Endothelial cell of umbilical vein (primary cell): ENCODE results near the gene UBE2D2. TPM values are rescaled to one million over a fixed set of nuclear protein-coding genes. Genes with fewer than 3 reads are reported as not detected.

Source experiments
- BruUV-seq: library from RNA; stranded (reverse); fragments of 400-500 nt; replicated peaks from 2 replicates; lab custom pipeline; 2021; lab: Mats Ljungman, UMichigan
- CTCF ChIA-PET: fragments of 300-600, 350-600 bp; sonication (Branson Sonifier 250); formaldehyde crosslinking; loops from one replicate; lab custom pipeline; 2021; ENCODE audit warnings: antibody characterized with exemption, inconsistent platforms; lab: Charles Lee
- POLR2A ChIA-PET: fragments of 300-600, 350-600 bp; sonication (Branson Sonifier 250); formaldehyde crosslinking; loops from one replicate; lab custom pipeline; 2021; ENCODE audit warnings: antibody characterized with exemption, inconsistent platforms; lab: Charles Lee
- DNase-seq: peaks from one replicate; pipeline ENCODE4 v3.0.0-alpha.2; 2011; ENCODE audit warnings: low read depth, low spot score
- FAIRE-seq: peaks from 2 replicates; lab custom pipeline; 2011; peaks lifted over from hg19 to GRCh38; lab: Jason Lieb, UNC
- H2AFZ ChIP-seq: 2 replicates; pipeline ENCODE4 v1.6.0; 2012; ENCODE audit warnings: low read depth, low read length, control low read depth, inconsistent platforms
- H3K27ac ChIP-seq: 2 replicates; pipeline ENCODE4 v1.5.1; 2011; ENCODE audit warnings: low read depth, mild to moderate bottlenecking, control low read depth, low read length, moderate library complexity; ENCODE audit not compliant: insufficient read depth
- H3K27me3 ChIP-seq, 2 experiments: 2 replicates each; pipeline versions ENCODE4 v1.6.0 to v1.6.1; 2011; ENCODE audit warnings: low read length in 2 of 2, mixed read lengths in 1 of 2; ENCODE audit not compliant: control insufficient read depth in 2 of 2, insufficient read depth in 2 of 2
- H3K36me3 ChIP-seq, 2 experiments: 2 replicates in 1 of 2; 3 replicates in 1 of 2; pipeline ENCODE4 v1.5.1; 2011; ENCODE audit warnings: low read length in 2 of 2, mild to moderate bottlenecking in 1 of 2, moderate library complexity in 1 of 2; ENCODE audit not compliant: control insufficient read depth in 2 of 2, insufficient read depth in 2 of 2; ENCODE audit errors: extremely low read depth in 1 of 2
- H3K4me1 ChIP-seq: 3 replicates; pipeline ENCODE4 v1.5.1; 2011; ENCODE audit warnings: mild to moderate bottlenecking, low read length; ENCODE audit not compliant: control insufficient read depth, insufficient read depth; ENCODE audit errors: extremely low read depth
- H3K4me2 ChIP-seq: 2 replicates; pipeline ENCODE4 v1.6.1; 2011; ENCODE audit warnings: low read length, control low read depth, mixed read lengths; ENCODE audit not compliant: insufficient read depth
- H3K4me3 ChIP-seq, 3 experiments: fragments of 200-600 bp in 1 of 3; sonication (generic), shearing (Covaris generic) in 1 of 3; replicated peaks in 1 of 3; 2 replicates each; pipeline ENCODE4 v1.5.1; 2011 to 2016; ENCODE audit warnings: control low read depth in 3 of 3, low read length in 3 of 3, mild to moderate bottlenecking in 2 of 3, inconsistent platforms in 1 of 3, low read depth in 1 of 3, moderate library complexity in 1 of 3; ENCODE audit not compliant: insufficient read depth in 1 of 3
- H3K79me2 ChIP-seq: 2 replicates; pipeline ENCODE4 v1.6.0; 2012; ENCODE audit warnings: low read length, inconsistent platforms; ENCODE audit not compliant: control insufficient read depth, insufficient read depth
- H3K9ac ChIP-seq: replicated peaks from 2 replicates; pipeline ENCODE3; 2011; ENCODE audit warnings: low read length, control low read depth; ENCODE audit not compliant: insufficient read depth; ENCODE audit errors: extremely low read depth
- H3K9me1 ChIP-seq: replicated peaks from 3 replicates; pipeline ENCODE4 v1.6.0; 2011; ENCODE audit warnings: mild to moderate bottlenecking, low read length; ENCODE audit not compliant: control insufficient read depth, insufficient read depth; ENCODE audit errors: extremely low read depth
- H3K9me3 ChIP-seq: replicated peaks from 2 replicates; pipeline ENCODE4 v1.5.1; 2012; ENCODE audit warnings: low read length, inconsistent platforms; ENCODE audit not compliant: control insufficient read depth, insufficient read depth
- H4K20me1 ChIP-seq: replicated peaks from 2 replicates; pipeline ENCODE3; 2011; ENCODE audit warnings: mild to moderate bottlenecking, low read length; ENCODE audit not compliant: control insufficient read depth, insufficient read depth; ENCODE audit errors: extremely low read depth
- EZH2 ChIP-seq: IDR thresholded peaks from 2 replicates; pipeline ENCODE4 v1.6.1; 2012; ENCODE audit warnings: borderline replicate concordance, low read depth, mild to moderate bottlenecking, moderate library complexity, low read length, inconsistent platforms; ENCODE audit not compliant: severe bottlenecking
- FOS ChIP-seq: IDR thresholded peaks from 2 replicates; pipeline ENCODE4 v1.6.1; 2011; ENCODE audit warnings: mild to moderate bottlenecking, low read length, moderate library complexity, borderline replicate concordance; ENCODE audit not compliant: insufficient read depth
- GATA2 ChIP-seq: IDR thresholded peaks from 2 replicates; pipeline ENCODE4 v1.7.0; 2011; ENCODE audit warnings: low read depth, mild to moderate bottlenecking, moderate library complexity, mixed read lengths, low read length; ENCODE audit not compliant: insufficient read length, insufficient read depth
- JUN ChIP-seq: IDR thresholded peaks from 2 replicates; pipeline ENCODE4 v1.6.1; 2011; ENCODE audit warnings: borderline replicate concordance, low read depth; ENCODE audit not compliant: insufficient read length, insufficient read depth
- MAX ChIP-seq: IDR thresholded peaks from 2 replicates; pipeline ENCODE4 v1.6.1; 2011; ENCODE audit not compliant: insufficient read depth, insufficient read length
- MYC ChIP-seq: IDR thresholded peaks from one replicate; pipeline ENCODE4 v1.6.1; 2011; ENCODE audit warnings: mild to moderate bottlenecking, low read depth, low read length
- POLR2A ChIP-seq: IDR thresholded peaks from 2 replicates; pipeline ENCODE4 v1.6.1; 2012; ENCODE audit warnings: low read depth, mild to moderate bottlenecking, control low read depth, low read length
- POLR2AphosphoS5 ChIP-seq: IDR thresholded peaks from 2 replicates; pipeline ENCODE4 v1.6.1; 2012; ENCODE audit warnings: low read depth, mild to moderate bottlenecking, control low read depth, low read length, moderate library complexity; ENCODE audit not compliant: insufficient read depth
- dilution Hi-C: fragments of 300-500 bp; cut with MboI; formaldehyde crosslinking; loops from one replicate; pipeline ENCODE4 v1.15.0; 2019; ENCODE audit warnings: low sequenced_read_pairs; ENCODE audit not compliant: extremely low pct_ligation_motif_present
- intact Hi-C: fragments of 100-400 bp; cut with micrococcal nuclease; formaldehyde crosslinking; loops from one replicate; pipeline ENCODE4 v1.10.0; 2022
- polyA plus RNA-seq, 4 experiments: library from polyadenylated mRNA; depleted of rRNA in 3 of 4; stranded (reverse) in 3 of 4; unstranded in 1 of 4; fragments of >200 nt; gene quantifications; 2 replicates each; pipeline versions ENCODE4 v1.2.1 to v1.2.3, GENCODE V29; 2011 to 2012; ENCODE audit warnings: missing spikeins in 1 of 4
- total RNA-seq: library from RNA; stranded (reverse); gene quantifications from 2 replicates; pipeline ENCODE4 v1.2.3, GENCODE V29; 2021
- TF ChIP-seq, protein P1 (sequence below), 2 donors: IDR thresholded peaks; 1 replicate in 1 of 2; 2 replicates in 1 of 2; pipeline ENCODE4 v1.5.1; 2011; ENCODE audit warnings: low read length in 2 of 2, mild to moderate bottlenecking in 2 of 2, moderate library complexity in 2 of 2, control low read depth in 1 of 2, inconsistent platforms in 1 of 2, low read depth in 1 of 2; ENCODE audit not compliant: insufficient read depth in 1 of 2; ENCODE audit errors: extremely low read depth in 1 of 2

UBE2D2 gene
- total and polyA plus RNA-seq, 2 donors (not counting 3 experiments of a cell fraction or from before 2014, with no cell fraction given) = 45.0 to 156 TPM

DNA sequence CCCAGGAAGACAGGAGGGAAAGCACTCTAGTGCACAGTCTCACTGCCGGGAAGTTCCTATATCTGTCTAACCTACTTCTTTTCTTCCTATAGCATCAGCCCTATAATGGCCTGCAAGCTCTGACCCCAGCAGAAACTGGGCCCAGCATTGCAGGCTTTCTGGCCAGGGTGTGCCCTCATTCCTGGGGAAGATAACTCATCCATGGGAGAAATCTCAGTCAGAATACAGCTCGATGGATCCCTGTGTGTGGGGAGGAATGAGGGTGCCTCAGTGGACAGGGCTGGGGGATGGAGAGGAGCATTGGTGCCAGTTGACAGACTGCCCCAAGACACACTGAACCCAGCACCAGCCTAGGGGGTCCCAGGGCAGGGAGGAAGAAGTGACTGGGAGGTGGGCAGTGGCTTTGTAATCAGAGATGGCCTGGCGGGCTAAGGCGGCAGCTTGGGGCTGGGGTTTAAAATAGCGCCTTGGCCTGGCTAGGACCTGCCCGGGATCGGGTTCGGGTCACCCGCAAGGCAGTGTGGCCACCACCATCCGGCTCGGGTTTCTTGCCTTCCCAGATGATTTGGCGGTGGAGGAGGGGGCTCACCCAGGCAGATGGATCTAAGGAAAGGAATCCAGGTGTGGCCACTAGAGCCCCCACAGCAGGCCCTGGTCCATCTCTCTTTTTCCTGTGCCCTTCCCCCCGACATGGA lies 79.4 kb downstream of the UBE2D2 start:
- intact Hi-C loops (no loop called here), dilution Hi-C loops (loop anchor here (10.0 kb wide), 1 partner anchor 124 kb away; no protein-coding TSS in a partner anchor)
- no peak for DNase-seq
- TF ChIP-seq GATA2 (no peak), FOS (no peak), MYC (no peak), MAX (no peak), POLR2A (no peak), EZH2 (no peak), POLR2AphosphoS5 (no peak), JUN (no peak)
- TF ChIP-seq, protein P1, sequence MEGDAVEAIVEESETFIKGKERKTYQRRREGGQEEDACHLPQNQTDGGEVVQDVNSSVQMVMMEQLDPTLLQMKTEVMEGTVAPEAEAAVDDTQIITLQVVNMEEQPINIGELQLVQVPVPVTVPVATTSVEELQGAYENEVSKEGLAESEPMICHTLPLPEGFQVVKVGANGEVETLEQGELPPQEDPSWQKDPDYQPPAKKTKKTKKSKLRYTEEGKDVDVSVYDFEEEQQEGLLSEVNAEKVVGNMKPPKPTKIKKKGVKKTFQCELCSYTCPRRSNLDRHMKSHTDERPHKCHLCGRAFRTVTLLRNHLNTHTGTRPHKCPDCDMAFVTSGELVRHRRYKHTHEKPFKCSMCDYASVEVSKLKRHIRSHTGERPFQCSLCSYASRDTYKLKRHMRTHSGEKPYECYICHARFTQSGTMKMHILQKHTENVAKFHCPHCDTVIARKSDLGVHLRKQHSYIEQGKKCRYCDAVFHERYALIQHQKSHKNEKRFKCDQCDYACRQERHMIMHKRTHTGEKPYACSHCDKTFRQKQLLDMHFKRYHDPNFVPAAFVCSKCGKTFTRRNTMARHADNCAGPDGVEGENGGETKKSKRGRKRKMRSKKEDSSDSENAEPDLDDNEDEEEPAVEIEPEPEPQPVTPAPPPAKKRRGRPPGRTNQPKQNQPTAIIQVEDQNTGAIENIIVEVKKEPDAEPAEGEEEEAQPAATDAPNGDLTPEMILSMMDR (IDR thresholded peaks at IDR 0.05; ENCODE audit: extremely low read depth in 1 of 2, insufficient read depth in 1 of 2, low read depth in 1 of 2, low read length in 2 of 2) = no peak
- CTCF ChIA-PET = interaction anchor here (0.6 to 1.0 kb wide), 4 partner anchors 50 to 135 kb away, joined by 3 to 4 read pairs (median 4); no protein-coding TSS in a partner anchor
- Histone ChIP-seq H4K20me1 (no peaks in the 10 kb centered on the region), H3K36me3 (no peaks in the 10 kb centered on the region), H3K4me2 (no peak overlapping the region), H3K9ac (no peak overlapping the region), H3K9me1 (no peaks in the 10 kb centered on the region), H2AFZ (no peak overlapping the region), H3K9me3 (no peaks in the 10 kb centered on the region), H3K79me2 (no peaks in the 10 kb centered on the region), H3K27me3 (no peaks in the 10 kb centered on the region), H3K4me1 (peaks cover 19% of the 10 kb centered on the region), H3K4me3 (no peak overlapping the region), H3K27ac (no peak overlapping the region)
- POLR2A ChIA-PET = no interaction called here
- BruUV-seq = no TSS peak
- FAIRE-seq = no peak
